ENCODE data around the gene GLP1R. TPM values are rescaled to one million over a fixed set of nuclear protein-coding genes. Genes with fewer than 3 reads are reported as not detected.

GLP1R gene
- total RNA-seq, 4 donors from 2014 or later = 0.32 to 0.95 (median 0.59) TPM; not detected in 1

GRCh38 chr6:39086711-39087110 is 38.1 kb downstream of the GLP1R start:
- 38% methylated on average over 6 of the region's 6 CpGs for WGBS
- H3K9me3 ChIP-seq = no peaks in the 10 kb centered on the region
- no peaks in the 10 kb centered on the region for H3K36me3 ChIP-seq
- no peak overlapping the region for H3K27ac ChIP-seq
- no peak for DNase-seq (ENCODE audit: low spot score in 2 of 2)
- no peak overlapping the region for H3K4me3 ChIP-seq
- H3K27me3 ChIP-seq = peaks cover 33% of the 10 kb centered on the region
- H3K4me1 ChIP-seq = no peaks in the 10 kb centered on the region
- TF ChIP-seq POLR2AphosphoS5 (IDR thresholded peaks at IDR 0.05) = no peak
- no peak for TF ChIP-seq CTCF (IDR thresholded peaks at IDR 0.05)
- TF ChIP-seq EP300 (IDR thresholded peaks at IDR 0.05) = no peak
- no peak for TF ChIP-seq POLR2A (IDR thresholded peaks at IDR 0.05)

- DNase-seq (ENCODE audit: low spot score in 2 of 2) = no peak
- Histone ChIP-seq H3K27ac (no peak overlapping the region), H3K27me3 (peaks cover 33% of the 10 kb centered on the region), H3K36me3 (no peaks in the 10 kb centered on the region), H3K4me3 (no peak overlapping the region), H3K9me3 (no peaks in the 10 kb centered on the region), H3K4me1 (no peaks in the 10 kb centered on the region)
- WGBS = 73% methylated on average over 7 of the region's 7 CpGs
- TF ChIP-seq EP300 (IDR thresholded peaks at IDR 0.05) (no peak), POLR2AphosphoS5 (IDR thresholded peaks at IDR 0.05) (no peak), CTCF (IDR thresholded peaks at IDR 0.05) (no peak), POLR2A (IDR thresholded peaks at IDR 0.05) (no peak)
Observed at GRCh38 chr6:39087197-39087596, 38.6 kb downstream of the GLP1R start.

- TF ChIP-seq POLR2A (IDR thresholded peaks at IDR 0.05) (no peak), CTCF (IDR thresholded peaks at IDR 0.05) (peak in 1 of 2 donors; percentile 33), POLR2AphosphoS5 (IDR thresholded peaks at IDR 0.05) (no peak), EP300 (IDR thresholded peaks at IDR 0.05) (no peak)
- Histone ChIP-seq H3K27ac (no peak overlapping the region), H3K27me3 (peaks cover 33% of the 10 kb centered on the region), H3K9me3 (no peaks in the 10 kb centered on the region), H3K36me3 (no peaks in the 10 kb centered on the region), H3K4me3 (no peak overlapping the region), H3K4me1 (no peaks in the 10 kb centered on the region)
- 9% methylated on average over 4 of the region's 4 CpGs for WGBS
- no peak for DNase-seq (ENCODE audit: low spot score in 2 of 2)
Observed at GRCh38 chr6:39088331-39088730, 39.8 kb downstream of the GLP1R start.

GRCh38 chr6:39090036-39090435 is 41.5 kb downstream of the GLP1R start:
- no peak overlapping the region for H3K27ac ChIP-seq
- no peaks in the 10 kb centered on the region for H3K36me3 ChIP-seq
- TF ChIP-seq CTCF (IDR thresholded peaks at IDR 0.05) (no peak), POLR2AphosphoS5 (IDR thresholded peaks at IDR 0.05) (no peak), POLR2A (IDR thresholded peaks at IDR 0.05) (no peak), EP300 (IDR thresholded peaks at IDR 0.05) (no peak)
- no peak for DNase-seq (ENCODE audit: low spot score in 2 of 2)
- 79% methylated on average over 4 of the region's 4 CpGs for WGBS
- H3K4me1 ChIP-seq = no peaks in the 10 kb centered on the region
- peaks cover 24% of the 10 kb centered on the region for H3K27me3 ChIP-seq
- no peaks in the 10 kb centered on the region for H3K9me3 ChIP-seq
- H3K4me3 ChIP-seq = no peak overlapping the region

- H3K9me3 ChIP-seq = no peaks in the 10 kb centered on the region
- H3K36me3 ChIP-seq = no peaks in the 10 kb centered on the region
- no peaks in the 10 kb centered on the region for H3K4me1 ChIP-seq
- no peak for TF ChIP-seq CTCF (IDR thresholded peaks at IDR 0.05)
- no peak for TF ChIP-seq POLR2AphosphoS5 (IDR thresholded peaks at IDR 0.05)
- no peak for TF ChIP-seq POLR2A (IDR thresholded peaks at IDR 0.05)
- TF ChIP-seq EP300 (IDR thresholded peaks at IDR 0.05) = no peak
- H3K4me3 ChIP-seq = no peak overlapping the region
- peaks cover 19% of the 10 kb centered on the region for H3K27me3 ChIP-seq
- WGBS = 73% methylated on average over 7 of the region's 7 CpGs
- no peak overlapping the region for H3K27ac ChIP-seq
- no peak for DNase-seq (ENCODE audit: low spot score in 2 of 2)
Observed at GRCh38 chr6:39091220-39091619, 42.6 kb downstream of the GLP1R start.

All from suprapubic skin (tissue), 4 donors.